Activated CD8-positive, alpha-beta T cell treated with anti-CD3 and anti-CD28 coated beads for 36 hours (primary cell): ENCODE results near the gene ZNF283. TPM values are rescaled to one million over a fixed set of nuclear protein-coding genes. Genes with fewer than 3 reads are reported as not detected.
A peak's percentile ranks its signal among the peaks of the same experiment; 100 is the strongest.

Experiments used
- ATAC-seq: fragments of 200-7000 bp; cut with Tn5 transposase; one replicate; pipeline ENCODE4 v1.10.0; 2021; ENCODE audit warnings: mild to moderate bottlenecking, moderate library complexity
- CTCF ChIA-PET: fragments of 350-600 bp; sonication (Branson Sonifier 250); formaldehyde crosslinking; loops from one replicate; lab custom pipeline; 2021; ENCODE audit warnings: antibody characterized with exemption; lab: Charles Lee
- POLR2A ChIA-PET: fragments of 350-600 bp; sonication (Branson Sonifier 250); formaldehyde crosslinking; loops from one replicate; lab custom pipeline; 2021; ENCODE audit warnings: antibody characterized with exemption; lab: Charles Lee
- DNase-seq: peaks from one replicate; pipeline ENCODE4 v3.0.0-alpha.2; 2020
- H3K27ac Mint-ChIP-seq: one replicate; pipeline ENCODE4 v1.8.0; 2021; ENCODE audit warnings: mild to moderate bottlenecking, mixed read lengths
- H3K27me3 Mint-ChIP-seq: one replicate; pipeline ENCODE4 v1.8.0; 2021; ENCODE audit warnings: mixed read lengths
- H3K36me3 Mint-ChIP-seq: one replicate; pipeline ENCODE4 v1.8.0; 2021; ENCODE audit warnings: low read depth, mixed read lengths
- H3K4me1 Mint-ChIP-seq: one replicate; pipeline ENCODE4 v1.8.0; 2021; ENCODE audit warnings: low read depth, mixed read lengths
- H3K4me3 Mint-ChIP-seq: one replicate; pipeline ENCODE4 v1.8.0; 2021; ENCODE audit warnings: mild to moderate bottlenecking, moderate library complexity, mixed read lengths
- H3K9me3 Mint-ChIP-seq: one replicate; pipeline ENCODE4 v1.8.0; 2021; ENCODE audit warnings: mixed read lengths
- CTCF ChIP-seq: fragments of 200-600 bp; IDR thresholded peaks from one replicate; pipeline ENCODE4 v1.8.0; 2022; ENCODE audit warnings: antibody characterized with exemption, mild to moderate bottlenecking
- intact Hi-C: fragments of 100-400 bp; cut with micrococcal nuclease; formaldehyde crosslinking; loops from one replicate; pipeline ENCODE4 v1.10.0; 2022
- total RNA-seq, 2 experiments: library from RNA; stranded (reverse); gene quantifications; one replicate each; pipeline ENCODE4 v1.2.3, GENCODE V29; 2021

ZNF283 gene
- total RNA-seq, 2 experiments from 2014 or later: 6.6 to 7.2 TPM

- CTCF ChIA-PET: interaction anchor here (1.0 to 1.3 kb wide), 2 partner anchors 13 to 41 kb away, joined by 3 to 4 read pairs; no protein-coding TSS in a partner anchor
- intact Hi-C loops: no loop called here
Observed at GRCh38 chr19:43806848-43807247, 20.3 kb upstream of the ZNF283 start.

GRCh38 chr19:43807651-43808050 is 19.5 kb upstream of the ZNF283 start:
- Mint-ChIP-seq H3K36me3 (no peaks in the 10 kb centered on the region), H3K4me3 (no peak overlapping the region), H3K27ac (no peak overlapping the region), H3K27me3 (peaks cover 9% of the 10 kb centered on the region), H3K9me3 (no peaks in the 10 kb centered on the region), H3K4me1 (no peaks in the 10 kb centered on the region)
- no peak for TF ChIP-seq CTCF
- intact Hi-C loops: no loop called here
- ATAC-seq (no peak), DNase-seq (no peak)
- ChIA-PET CTCF (interaction anchor here (0.7 kb wide), 1 partner anchor 62 kb away, joined by 3 read pairs; no protein-coding TSS in a partner anchor), POLR2A (no interaction called here)

More at GRCh38 chr19:43806848-43807247, 20.3 kb upstream of the ZNF283 start:
- POLR2A ChIA-PET: no interaction called here
- H3K4me3 Mint-ChIP-seq: no peak overlapping the region
- no peak for DNase-seq
- ATAC-seq: no peak
- no peaks in the 10 kb centered on the region for H3K4me1 Mint-ChIP-seq
- H3K27me3 Mint-ChIP-seq: peaks cover 9% of the 10 kb centered on the region
- no peak overlapping the region for H3K27ac Mint-ChIP-seq
- no peaks in the 10 kb centered on the region for H3K9me3 Mint-ChIP-seq
- H3K36me3 Mint-ChIP-seq: no peaks in the 10 kb centered on the region
- no peak for TF ChIP-seq CTCF

GRCh38 chr19:43809762-43810696 is 17.1 kb upstream of the ZNF283 start:
- peak; percentile 74 for TF ChIP-seq CTCF
- no peak overlapping the region for H3K4me3 Mint-ChIP-seq
- no peaks in the 10 kb centered on the region for H3K4me1 Mint-ChIP-seq
- H3K27ac Mint-ChIP-seq: no peak overlapping the region
- H3K27me3 Mint-ChIP-seq: peaks cover 7% of the 10 kb centered on the region
- H3K9me3 Mint-ChIP-seq: no peaks in the 10 kb centered on the region
- DNase-seq: no peak
- POLR2A ChIA-PET: no interaction called here
- H3K36me3 Mint-ChIP-seq: no peaks in the 10 kb centered on the region
- intact Hi-C loops: no loop called here
- peak; percentile 70 for ATAC-seq
- CTCF ChIA-PET: interaction anchor here (0.6 to 3.9 kb wide), 32 partner anchors 9 to 273 kb away, joined by 3 to 29 read pairs (median 4); partner anchors contain the start of genes IRGQ, KCNN4, PLAUR and SMG9

GRCh38 chr19:43811837-43812236 is 15.3 kb upstream of the ZNF283 start:
- intact Hi-C loops: no loop called here
- ATAC-seq (no peak), DNase-seq (no peak)
- H3K27ac Mint-ChIP-seq: no peak overlapping the region
- H3K27me3 Mint-ChIP-seq: peaks cover 9% of the 10 kb centered on the region
- POLR2A ChIA-PET: no interaction called here
- H3K4me3 Mint-ChIP-seq: no peak overlapping the region
- TF ChIP-seq CTCF: no peak
- no peaks in the 10 kb centered on the region for H3K9me3 Mint-ChIP-seq
- no peaks in the 10 kb centered on the region for H3K4me1 Mint-ChIP-seq
- H3K36me3 Mint-ChIP-seq: no peaks in the 10 kb centered on the region
- CTCF ChIA-PET: interaction anchor here (0.6 to 3.9 kb wide), 4 partner anchors 8 to 256 kb away, joined by 3 to 29 read pairs (median 4); partner anchors contain the start of gene KCNN4

GRCh38 chr19:43812259-43812658 is 14.9 kb upstream of the ZNF283 start:
- no peaks in the 10 kb centered on the region for H3K9me3 Mint-ChIP-seq
- intact Hi-C loops: no loop called here
- TF ChIP-seq CTCF: no peak
- peaks cover 9% of the 10 kb centered on the region for H3K27me3 Mint-ChIP-seq
- H3K4me1 Mint-ChIP-seq: no peaks in the 10 kb centered on the region
- DNase-seq (no peak), ATAC-seq (no peak)
- CTCF ChIA-PET: interaction anchor here (3.9 kb wide), 1 partner anchor 66 kb away, joined by 29 read pairs; no protein-coding TSS in a partner anchor
- H3K4me3 Mint-ChIP-seq: no peak overlapping the region
- H3K36me3 Mint-ChIP-seq: no peaks in the 10 kb centered on the region
- POLR2A ChIA-PET: interaction anchor here (1.4 kb wide), 1 partner anchor 47 kb away, joined by 3 read pairs; no protein-coding TSS in a partner anchor
- no peak overlapping the region for H3K27ac Mint-ChIP-seq
